HepG2 (cell line): ENCODE data around the gene ATXN2. TPM values are rescaled to one million over a fixed set of nuclear protein-coding genes. Genes with fewer than 3 reads are reported as not detected.
A peak's percentile ranks its signal among the peaks of the same experiment; 100 is the strongest.

Experiments used
- FOSL2 ChIP-seq: sonication (generic); formaldehyde crosslinking; IDR thresholded peaks from 2 replicates; pipeline ENCODE4 v1.4.0; 2020; ENCODE audit warnings: missing genetic modification reagents
- FOXJ3 ChIP-seq: sonication (generic); formaldehyde crosslinking; IDR thresholded peaks from 2 replicates; pipeline ENCODE4 v1.4.0; 2020; ENCODE audit warnings: missing genetic modification reagents, mild to moderate bottlenecking, borderline replicate concordance
- LCORL ChIP-seq, 2 experiments: fragments of 450-650 bp in 1 of 2; sonication (generic) in 1 of 2; formaldehyde crosslinking in 1 of 2; IDR thresholded peaks; 2 replicates each; pipeline versions ENCODE4 v1.5.0 to v1.6.1; 2017 to 2020; ENCODE audit warnings: antibody characterized with exemption in 1 of 2, missing genetic modification reagents in 1 of 2
- MTF2 ChIP-seq: sonication (generic); formaldehyde crosslinking; IDR thresholded peaks from 2 replicates; pipeline ENCODE4 v1.5.0; 2020; ENCODE audit warnings: missing genetic modification reagents, borderline replicate concordance
- PCBP1 ChIP-seq: fragments of 200-400 bp; formaldehyde crosslinking; IDR thresholded peaks from 2 replicates; pipeline ENCODE4 v1.6.1; 2017; ENCODE audit warnings: mild to moderate bottlenecking, low read depth, low read length, borderline replicate concordance
- SP2 ChIP-seq: sonication (generic); formaldehyde crosslinking; IDR thresholded peaks from 2 replicates; pipeline ENCODE4 v1.5.1; 2020; ENCODE audit warnings: mild to moderate bottlenecking, missing genetic modification reagents
- ZFP41 ChIP-seq: sonication (generic); formaldehyde crosslinking; IDR thresholded peaks from 2 replicates; pipeline ENCODE4 v1.4.0; 2020; ENCODE audit warnings: mild to moderate bottlenecking, missing genetic modification reagents, borderline replicate concordance
- ZNF10 ChIP-seq: sonication (generic); formaldehyde crosslinking; IDR thresholded peaks from 2 replicates; pipeline ENCODE4 v1.4.0; 2020; ENCODE audit warnings: mild to moderate bottlenecking, low read depth, missing genetic modification reagents, borderline replicate concordance
- ZNF138 ChIP-seq: sonication (generic); formaldehyde crosslinking; IDR thresholded peaks from 2 replicates; pipeline ENCODE4 v1.5.0; 2020; ENCODE audit warnings: mild to moderate bottlenecking, low read depth, missing genetic modification reagents
- ZNF160 ChIP-seq: sonication (generic); formaldehyde crosslinking; IDR thresholded peaks from 2 replicates; pipeline ENCODE4 v1.8.0; 2022; ENCODE audit warnings: mild to moderate bottlenecking, inconsistent platforms, missing genetic modification reagents
- ZNF33A ChIP-seq: sonication (generic); formaldehyde crosslinking; IDR thresholded peaks from 2 replicates; pipeline ENCODE4 v1.5.1; 2020; ENCODE audit warnings: missing genetic modification reagents, mild to moderate bottlenecking, moderate library complexity, borderline replicate concordance
- ZZZ3 ChIP-seq: sonication (generic); formaldehyde crosslinking; IDR thresholded peaks from 2 replicates; pipeline ENCODE4 v1.4.0; 2020; ENCODE audit warnings: missing genetic modification reagents, mild to moderate bottlenecking, borderline replicate concordance
- polyA plus RNA-seq, 8 experiments: library from polyadenylated mRNA; depleted of rRNA in 3 of 8; stranded (reverse) in 7 of 8; unstranded in 1 of 8; fragments of >200 nt; fragmentation: Illumina TruSeq in 4 of 8; extraction: Trizol in 4 of 8; gene quantifications; 2 replicates each; pipeline versions ENCODE4 v1.2.1 to v1.2.3, GENCODE V29; 2011 to 2016; ENCODE audit warnings: low read depth in 4 of 8, missing spikeins in 1 of 8, mixed read lengths in 1 of 8; ENCODE audit not compliant: insufficient read depth in 1 of 8
- total RNA-seq, 5 experiments: library from RNA; depleted of rRNA; stranded (reverse); fragments of >200 nt; fragmentation: Illumina TruSeq; extraction: Trizol; gene quantifications; 2 replicates each; pipeline ENCODE4 v1.2.3, GENCODE V29; 2016; ENCODE audit warnings: low read depth in 1 of 5
- TF ChIP-seq, protein P1 (sequence below): sonication (generic); formaldehyde crosslinking; IDR thresholded peaks from 2 replicates; pipeline ENCODE4 v1.4.0; 2020; ENCODE audit warnings: mild to moderate bottlenecking, missing genetic modification reagents, borderline replicate concordance
- TF ChIP-seq, protein P2 (sequence below): sonication (generic); formaldehyde crosslinking; IDR thresholded peaks from 2 replicates; pipeline ENCODE4; 2020; ENCODE audit warnings: missing genetic modification reagents, mild to moderate bottlenecking, borderline replicate concordance
- TF ChIP-seq, protein P3 (sequence below): sonication (generic); formaldehyde crosslinking; IDR thresholded peaks from 2 replicates; pipeline ENCODE4 v1.4.0; 2020; ENCODE audit warnings: missing genetic modification reagents, mild to moderate bottlenecking, borderline replicate concordance
- TF ChIP-seq, protein P4 (sequence below): sonication (generic); formaldehyde crosslinking; IDR thresholded peaks from 2 replicates; pipeline ENCODE4 v1.4.0; 2020; ENCODE audit warnings: missing genetic modification reagents

ATXN2 gene
- total and polyA plus RNA-seq, 2 of the 13 experiments (the other 11 are each of a cell fraction or from before 2014, with no cell fraction given) = 18.1 to 27.1 TPM

DNA sequence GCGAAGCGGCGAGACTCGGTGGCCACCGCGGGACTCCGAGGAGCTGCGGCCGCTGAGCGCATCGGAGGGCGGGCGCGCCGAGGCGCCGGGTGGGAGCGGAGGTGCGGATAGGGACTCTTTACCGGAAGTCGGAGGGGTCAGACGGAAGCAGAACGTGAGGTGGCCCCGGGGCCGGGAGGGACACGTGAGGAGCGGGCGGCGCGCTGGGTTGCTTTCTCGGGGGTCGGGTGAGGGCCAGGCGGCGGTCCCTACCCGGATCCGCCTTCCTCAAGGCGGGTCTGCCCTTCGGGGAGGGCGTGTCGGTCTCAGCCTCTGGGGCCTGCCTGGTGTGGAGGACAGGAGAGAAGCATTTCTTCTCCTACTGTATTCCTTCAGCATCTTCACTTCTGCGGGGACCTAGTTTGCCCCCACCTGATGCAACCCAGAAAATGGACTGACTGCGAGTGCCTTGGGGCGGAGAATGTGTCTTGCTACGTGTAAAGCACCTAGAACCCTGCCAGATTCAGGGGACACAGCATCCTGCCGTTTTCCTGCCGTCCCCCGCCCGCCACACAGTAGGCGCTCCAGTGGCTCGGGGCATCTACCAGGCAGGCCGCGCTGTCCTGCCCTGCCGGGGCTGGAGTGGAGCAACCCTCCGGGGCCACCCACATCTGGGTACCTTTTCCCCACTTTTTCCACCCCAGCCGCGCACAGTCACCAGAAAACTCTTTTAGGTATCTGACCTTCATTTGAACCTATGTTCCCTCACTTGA is 514 bp upstream of the ATXN2 start (continued):
- peak; percentile 60; the same call in 1 of the 2 replicates for TF ChIP-seq SP2 (CRISPR knock-in tag)
- no peak; the same call in none of the 2 replicates for TF ChIP-seq FOSL2 (CRISPR knock-in tag)
- 0 out of 2 replicates have a peak, but pooled peaks have one; percentile 40 for TF ChIP-seq ZFP41
- no peak for TF ChIP-seq FOXJ3
- no peak for TF ChIP-seq ZNF10 (CRISPR knock-in tag)
- no peak for TF ChIP-seq LCORL (IDR thresholded peaks at IDR 0.05)
- TF ChIP-seq LCORL (CRISPR knock-in tag; IDR thresholded peaks at IDR 0.05) = peak; percentile 60; the same call in 1 of the 2 replicates
- 0 out of 2 replicates have a peak, but pooled peaks have one; percentile 46 for TF ChIP-seq ZNF138 (CRISPR knock-in tag)
- TF ChIP-seq ZZZ3 (CRISPR knock-in tag) = no peak
- TF ChIP-seq, protein P1, sequence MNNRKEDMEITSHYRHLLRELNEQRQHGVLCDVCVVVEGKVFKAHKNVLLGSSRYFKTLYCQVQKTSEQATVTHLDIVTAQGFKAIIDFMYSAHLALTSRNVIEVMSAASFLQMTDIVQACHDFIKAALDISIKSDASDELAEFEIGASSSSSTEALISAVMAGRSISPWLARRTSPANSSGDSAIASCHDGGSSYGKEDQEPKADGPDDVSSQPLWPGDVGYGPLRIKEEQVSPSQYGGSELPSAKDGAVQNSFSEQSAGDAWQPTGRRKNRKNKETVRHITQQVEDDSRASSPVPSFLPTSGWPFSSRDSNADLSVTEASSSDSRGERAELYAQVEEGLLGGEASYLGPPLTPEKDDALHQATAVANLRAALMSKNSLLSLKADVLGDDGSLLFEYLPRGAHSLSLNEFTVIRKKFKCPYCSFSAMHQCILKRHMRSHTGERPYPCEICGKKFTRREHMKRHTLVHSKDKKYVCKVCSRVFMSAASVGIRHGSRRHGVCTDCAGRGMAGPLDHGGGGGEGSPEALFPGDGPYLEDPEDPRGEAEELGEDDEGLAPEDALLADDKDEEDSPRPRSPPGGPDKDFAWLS (CRISPR knock-in tag) = no peak
- TF ChIP-seq, protein P2, sequence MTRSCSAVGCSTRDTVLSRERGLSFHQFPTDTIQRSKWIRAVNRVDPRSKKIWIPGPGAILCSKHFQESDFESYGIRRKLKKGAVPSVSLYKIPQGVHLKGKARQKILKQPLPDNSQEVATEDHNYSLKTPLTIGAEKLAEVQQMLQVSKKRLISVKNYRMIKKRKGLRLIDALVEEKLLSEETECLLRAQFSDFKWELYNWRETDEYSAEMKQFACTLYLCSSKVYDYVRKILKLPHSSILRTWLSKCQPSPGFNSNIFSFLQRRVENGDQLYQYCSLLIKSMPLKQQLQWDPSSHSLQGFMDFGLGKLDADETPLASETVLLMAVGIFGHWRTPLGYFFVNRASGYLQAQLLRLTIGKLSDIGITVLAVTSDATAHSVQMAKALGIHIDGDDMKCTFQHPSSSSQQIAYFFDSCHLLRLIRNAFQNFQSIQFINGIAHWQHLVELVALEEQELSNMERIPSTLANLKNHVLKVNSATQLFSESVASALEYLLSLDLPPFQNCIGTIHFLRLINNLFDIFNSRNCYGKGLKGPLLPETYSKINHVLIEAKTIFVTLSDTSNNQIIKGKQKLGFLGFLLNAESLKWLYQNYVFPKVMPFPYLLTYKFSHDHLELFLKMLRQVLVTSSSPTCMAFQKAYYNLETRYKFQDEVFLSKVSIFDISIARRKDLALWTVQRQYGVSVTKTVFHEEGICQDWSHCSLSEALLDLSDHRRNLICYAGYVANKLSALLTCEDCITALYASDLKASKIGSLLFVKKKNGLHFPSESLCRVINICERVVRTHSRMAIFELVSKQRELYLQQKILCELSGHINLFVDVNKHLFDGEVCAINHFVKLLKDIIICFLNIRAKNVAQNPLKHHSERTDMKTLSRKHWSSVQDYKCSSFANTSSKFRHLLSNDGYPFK = no peak
- TF ChIP-seq, protein P3, sequence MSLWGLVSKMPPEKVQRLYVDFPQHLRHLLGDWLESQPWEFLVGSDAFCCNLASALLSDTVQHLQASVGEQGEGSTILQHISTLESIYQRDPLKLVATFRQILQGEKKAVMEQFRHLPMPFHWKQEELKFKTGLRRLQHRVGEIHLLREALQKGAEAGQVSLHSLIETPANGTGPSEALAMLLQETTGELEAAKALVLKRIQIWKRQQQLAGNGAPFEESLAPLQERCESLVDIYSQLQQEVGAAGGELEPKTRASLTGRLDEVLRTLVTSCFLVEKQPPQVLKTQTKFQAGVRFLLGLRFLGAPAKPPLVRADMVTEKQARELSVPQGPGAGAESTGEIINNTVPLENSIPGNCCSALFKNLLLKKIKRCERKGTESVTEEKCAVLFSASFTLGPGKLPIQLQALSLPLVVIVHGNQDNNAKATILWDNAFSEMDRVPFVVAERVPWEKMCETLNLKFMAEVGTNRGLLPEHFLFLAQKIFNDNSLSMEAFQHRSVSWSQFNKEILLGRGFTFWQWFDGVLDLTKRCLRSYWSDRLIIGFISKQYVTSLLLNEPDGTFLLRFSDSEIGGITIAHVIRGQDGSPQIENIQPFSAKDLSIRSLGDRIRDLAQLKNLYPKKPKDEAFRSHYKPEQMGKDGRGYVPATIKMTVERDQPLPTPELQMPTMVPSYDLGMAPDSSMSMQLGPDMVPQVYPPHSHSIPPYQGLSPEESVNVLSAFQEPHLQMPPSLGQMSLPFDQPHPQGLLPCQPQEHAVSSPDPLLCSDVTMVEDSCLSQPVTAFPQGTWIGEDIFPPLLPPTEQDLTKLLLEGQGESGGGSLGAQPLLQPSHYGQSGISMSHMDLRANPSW = 0 out of 2 replicates have a peak, but pooled peaks have one; percentile 56
- no peak; the same call in 1 of the 2 replicates for TF ChIP-seq MTF2
- TF ChIP-seq PCBP1 = peak; percentile 97
- TF ChIP-seq, protein P4, sequence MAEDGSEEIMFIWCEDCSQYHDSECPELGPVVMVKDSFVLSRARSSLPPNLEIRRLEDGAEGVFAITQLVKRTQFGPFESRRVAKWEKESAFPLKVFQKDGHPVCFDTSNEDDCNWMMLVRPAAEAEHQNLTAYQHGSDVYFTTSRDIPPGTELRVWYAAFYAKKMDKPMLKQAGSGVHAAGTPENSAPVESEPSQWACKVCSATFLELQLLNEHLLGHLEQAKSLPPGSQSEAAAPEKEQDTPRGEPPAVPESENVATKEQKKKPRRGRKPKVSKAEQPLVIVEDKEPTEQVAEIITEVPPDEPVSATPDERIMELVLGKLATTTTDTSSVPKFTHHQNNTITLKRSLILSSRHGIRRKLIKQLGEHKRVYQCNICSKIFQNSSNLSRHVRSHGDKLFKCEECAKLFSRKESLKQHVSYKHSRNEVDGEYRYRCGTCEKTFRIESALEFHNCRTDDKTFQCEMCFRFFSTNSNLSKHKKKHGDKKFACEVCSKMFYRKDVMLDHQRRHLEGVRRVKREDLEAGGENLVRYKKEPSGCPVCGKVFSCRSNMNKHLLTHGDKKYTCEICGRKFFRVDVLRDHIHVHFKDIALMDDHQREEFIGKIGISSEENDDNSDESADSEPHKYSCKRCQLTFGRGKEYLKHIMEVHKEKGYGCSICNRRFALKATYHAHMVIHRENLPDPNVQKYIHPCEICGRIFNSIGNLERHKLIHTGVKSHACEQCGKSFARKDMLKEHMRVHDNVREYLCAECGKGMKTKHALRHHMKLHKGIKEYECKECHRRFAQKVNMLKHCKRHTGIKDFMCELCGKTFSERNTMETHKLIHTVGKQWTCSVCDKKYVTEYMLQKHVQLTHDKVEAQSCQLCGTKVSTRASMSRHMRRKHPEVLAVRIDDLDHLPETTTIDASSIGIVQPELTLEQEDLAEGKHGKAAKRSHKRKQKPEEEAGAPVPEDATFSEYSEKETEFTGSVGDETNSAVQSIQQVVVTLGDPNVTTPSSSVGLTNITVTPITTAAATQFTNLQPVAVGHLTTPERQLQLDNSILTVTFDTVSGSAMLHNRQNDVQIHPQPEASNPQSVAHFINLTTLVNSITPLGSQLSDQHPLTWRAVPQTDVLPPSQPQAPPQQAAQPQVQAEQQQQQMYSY (CRISPR knock-in tag) = peak; percentile 46; the same call in 1 of the 2 replicates
- TF ChIP-seq ZNF160 = no peak
- no peak for TF ChIP-seq ZNF33A (CRISPR knock-in tag)
